SK-N-SH (cell line): ENCODE results near the gene WDR11. TPM values are rescaled to one million over a fixed set of nuclear protein-coding genes. Genes with fewer than 3 reads are reported as not detected.

Source experiments
- CTCF ChIA-PET: fragments of 300-600, 350-600 bp; formaldehyde crosslinking; extraction: SDS; loops from one replicate; lab custom pipeline; 2021; lab: Yijun Ruan, JAX
- POLR2A ChIA-PET: fragments of 350-600 bp; sonication (Branson Sonifier 250); formaldehyde crosslinking; extraction: SDS; loops from one replicate; lab custom pipeline; 2020; ENCODE audit warnings: antibody characterized with exemption, inconsistent platforms; lab: Yijun Ruan, JAX
- DNase-seq: peaks from one replicate; pipeline ENCODE4 v3.0.0; 2012
- H2AFZ ChIP-seq: fragments of 200-600 bp; sonication (generic); 2 replicates; pipeline ENCODE4 v1.8.1; 2016; ENCODE audit warnings: antibody characterized with exemption, mild to moderate bottlenecking, low read depth
- H3F3A ChIP-seq: fragments of 200-600 bp; sonication (generic); replicated peaks from 2 replicates; pipeline ENCODE3; 2016; ENCODE audit warnings: antibody characterized with exemption, mild to moderate bottlenecking; ENCODE audit not compliant: insufficient read depth
- H3K27ac ChIP-seq, 2 experiments: fragments of 200-500 bp in 1 of 2; fragments of 200-600 bp in 1 of 2; sonication (Bioruptor generic) in 1 of 2; sonication (generic), shearing (Covaris generic) in 1 of 2; 2 replicates each; pipeline versions ENCODE4 v1.5.1 to v1.6.1; 2014 to 2016; ENCODE audit warnings: low read depth in 2 of 2, inconsistent platforms in 1 of 2, low read length in 1 of 2, mild to moderate bottlenecking in 1 of 2, mixed read lengths in 1 of 2
- H3K27me3 ChIP-seq: fragments of 200-600 bp; sonication (generic), shearing (Covaris generic); 2 replicates; pipeline ENCODE4 v1.6.1; 2016; ENCODE audit warnings: mixed run types; ENCODE audit not compliant: insufficient read depth
- H3K36me3 ChIP-seq, 2 experiments: fragments of 200-500 bp in 1 of 2; fragments of 200-600 bp in 1 of 2; sonication (Bioruptor generic) in 1 of 2; sonication (generic) in 1 of 2; replicated peaks in 1 of 2; 2 replicates each; pipeline versions ENCODE3 to v1.5.1; 2014 to 2016; ENCODE audit warnings: low read length in 1 of 2, mild to moderate bottlenecking in 1 of 2; ENCODE audit not compliant: insufficient read depth in 2 of 2, control insufficient read depth in 1 of 2
- H3K4me1 ChIP-seq, 2 experiments: fragments of 200-500 bp in 1 of 2; fragments of 200-600 bp in 1 of 2; sonication (Bioruptor generic) in 1 of 2; sonication (generic), shearing (Covaris generic) in 1 of 2; 2 replicates each; pipeline versions ENCODE4 v1.5.1 to v1.6.1; 2014 to 2016; ENCODE audit warnings: low read depth in 1 of 2, low read length in 1 of 2, mixed run types in 1 of 2; ENCODE audit not compliant: insufficient read depth in 2 of 2, control insufficient read depth in 1 of 2
- H3K4me2 ChIP-seq: fragments of 200-600 bp; sonication (generic), shearing (Covaris generic); 2 replicates; pipeline ENCODE4 v1.6.1; 2017; ENCODE audit warnings: mixed run types
- H3K4me3 ChIP-seq, 2 experiments: fragments of 200-500 bp in 1 of 2; fragments of 200-600 bp in 1 of 2; sonication (Bioruptor generic) in 1 of 2; sonication (generic), shearing (Covaris generic) in 1 of 2; 2 replicates each; pipeline versions ENCODE4 v1.5.1 to v1.8.1; 2014 to 2016; ENCODE audit warnings: low read depth in 2 of 2, inconsistent platforms in 1 of 2, low read length in 1 of 2, mild to moderate bottlenecking in 1 of 2, mixed read lengths in 1 of 2, moderate library complexity in 1 of 2
- H3K79me2 ChIP-seq: fragments of 200-600 bp; sonication (generic); 2 replicates; pipeline ENCODE4 v1.8.1; 2017; ENCODE audit warnings: mild to moderate bottlenecking; ENCODE audit not compliant: insufficient read depth
- H3K9ac ChIP-seq: fragments of 200-600 bp; sonication (generic); 2 replicates; pipeline ENCODE4 v1.6.1; 2017; ENCODE audit warnings: mixed run types
- H3K9me2 ChIP-seq: fragments of 200-600 bp; sonication (generic); 2 replicates; pipeline ENCODE4 v1.6.1; 2017; ENCODE audit warnings: mixed run types
- H3K9me3 ChIP-seq: fragments of 200-600 bp; sonication (generic); 2 replicates; pipeline ENCODE4 v1.6.1; 2017; ENCODE audit warnings: mixed run types, mild to moderate bottlenecking, moderate library complexity
- H4K20me1 ChIP-seq: fragments of 200-600 bp; sonication (generic); 2 replicates; pipeline ENCODE4 v1.6.1; 2017; ENCODE audit warnings: mild to moderate bottlenecking, mixed run types; ENCODE audit not compliant: insufficient read depth
- ELF1 ChIP-seq: IDR thresholded peaks from 2 replicates; pipeline ENCODE4 v1.4.0; 2012
- EZH2phosphoT487 ChIP-seq: fragments of 200-600 bp; sonication (generic); IDR thresholded peaks from 2 replicates; pipeline ENCODE4 v1.6.1; 2017; ENCODE audit warnings: low read depth, mixed run types, mild to moderate bottlenecking, antibody characterized with exemption, moderate library complexity, borderline replicate concordance
- FOXJ3 ChIP-seq: sonication (generic); formaldehyde crosslinking; IDR thresholded peaks from 2 replicates; pipeline ENCODE4 v1.5.1; 2020; ENCODE audit warnings: mild to moderate bottlenecking, missing genetic modification reagents
- FOXM1 ChIP-seq: IDR thresholded peaks from 2 replicates; pipeline ENCODE4 v1.4.0; 2012; ENCODE audit warnings: low read depth, mild to moderate bottlenecking
- JUND ChIP-seq: IDR thresholded peaks from 2 replicates; pipeline ENCODE4 v1.4.0; 2012
- MEF2A ChIP-seq: IDR thresholded peaks from 2 replicates; pipeline ENCODE4 v1.4.0; 2012; ENCODE audit warnings: low read depth, borderline replicate concordance
- MXI1 ChIP-seq: IDR thresholded peaks from 2 replicates; pipeline ENCODE4 v1.6.1; 2012; ENCODE audit warnings: mild to moderate bottlenecking, low read depth, low read length, improper control_type of control experiment
- NRF1 ChIP-seq: IDR thresholded peaks from 2 replicates; pipeline ENCODE4 v1.6.1; 2012; ENCODE audit warnings: low read depth, mild to moderate bottlenecking, low read length
- RAD21 ChIP-seq: IDR thresholded peaks from 2 replicates; pipeline ENCODE4 v1.6.1; 2012; ENCODE audit warnings: mild to moderate bottlenecking, low read length
- RCOR1 ChIP-seq: fragments of 150-350 bp; IDR thresholded peaks from 2 replicates; pipeline ENCODE4 v1.6.1; 2017; ENCODE audit warnings: antibody characterized with exemption, low read length
- RXRA ChIP-seq: IDR thresholded peaks from 2 replicates; pipeline ENCODE4 v1.4.0; 2012; ENCODE audit warnings: low read depth, mild to moderate bottlenecking, borderline replicate concordance
- SIN3A ChIP-seq: IDR thresholded peaks from 2 replicates; pipeline ENCODE4 v1.6.1; 2012; ENCODE audit warnings: low read depth, mild to moderate bottlenecking, low read length, moderate library complexity, borderline replicate concordance
- SMC3 ChIP-seq: IDR thresholded peaks from 2 replicates; pipeline ENCODE4 v1.6.1; 2012; ENCODE audit warnings: low read depth, low read length, improper control_type of control experiment
- TAF1 ChIP-seq: IDR thresholded peaks from 2 replicates; pipeline ENCODE4 v1.6.1; 2012; ENCODE audit warnings: low read depth, mild to moderate bottlenecking, low read length, moderate library complexity, borderline replicate concordance
- TEAD4 ChIP-seq: IDR thresholded peaks from 2 replicates; pipeline ENCODE4 v1.4.0; 2012; ENCODE audit warnings: mild to moderate bottlenecking, borderline replicate concordance; ENCODE audit not compliant: insufficient read depth
- WGBS: methylation state at CpG from one replicate; pipeline ENCODE4 v1.1.6; 2017; ENCODE audit warnings: low lambda C conversion rate; 5-methylcytosine and 5-hydroxymethylcytosine counted together
- polyA plus RNA-seq, 3 experiments: library from polyadenylated mRNA; depleted of rRNA; stranded (reverse); fragments of >200 nt; gene quantifications; 2 replicates each; pipeline ENCODE4 v1.2.3, GENCODE V29; 2012
- TF ChIP-seq, protein P1 (sequence below): IDR thresholded peaks from 2 replicates; pipeline ENCODE4 v1.4.0; 2012; ENCODE audit warnings: low read depth, borderline replicate concordance
- TF ChIP-seq, protein P2 (sequence below): IDR thresholded peaks from 2 replicates; pipeline ENCODE4; 2012
- TF ChIP-seq, protein P3 (sequence below): fragments of 150-350 bp; IDR thresholded peaks from 2 replicates; pipeline ENCODE4 v1.6.1; 2016; ENCODE audit warnings: mild to moderate bottlenecking, low read depth, low read length
- TF ChIP-seq, protein P4 (sequence below): IDR thresholded peaks from 2 replicates; pipeline ENCODE4 v1.4.0; 2012; ENCODE audit warnings: low read depth

The WDR11 gene
- polyA plus RNA-seq, 1 of the 3 experiments (the other 2 are of a cell fraction), result 35.1 TPM

DNA sequence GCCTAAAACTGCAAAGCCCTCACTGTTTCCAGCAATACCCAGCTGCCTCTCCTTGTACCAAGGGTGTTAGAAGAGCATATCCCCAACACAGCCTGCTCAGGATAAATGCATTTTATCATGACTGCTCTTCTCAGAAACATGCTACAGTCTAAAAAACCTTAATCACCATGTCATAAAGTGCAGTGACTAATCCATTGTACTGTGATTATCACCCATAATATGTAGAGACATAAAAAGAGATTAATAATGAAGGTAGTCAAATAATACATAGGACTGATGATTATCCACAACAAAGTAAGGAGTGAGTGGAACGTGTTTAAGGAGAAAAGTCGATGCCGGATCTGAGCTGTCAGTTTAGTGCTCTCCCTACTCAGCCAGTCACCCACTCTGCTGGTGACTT lies 12.2 kb upstream of the WDR11 start:
- Histone ChIP-seq H3K4me2 (no peak overlapping the region), H2AFZ (no peak overlapping the region), H3K9me3 (no peaks in the 10 kb centered on the region), H3K27me3 (no peaks in the 10 kb centered on the region), H3F3A (no peaks in the 10 kb centered on the region), H4K20me1 (no peaks in the 10 kb centered on the region), H3K79me2 (no peaks in the 10 kb centered on the region), H3K4me3 (no peak overlapping the region), H3K4me1 (no peaks in the 10 kb centered on the region), H3K27ac (no peak overlapping the region), H3K9ac (no peak overlapping the region), H3K36me3 (no peaks in the 10 kb centered on the region), H3K9me2 (no peaks in the 10 kb centered on the region)
- CTCF ChIA-PET, result interaction anchor here (1.3 kb wide), 1 partner anchor 13 kb away, joined by 5 read pairs; no protein-coding TSS in a partner anchor
- POLR2A ChIA-PET, result no interaction called here
- WGBS, result 66% methylated on average over 3 of the region's 3 CpGs
- no peak for DNase-seq
- no peak for TF ChIP-seq SIN3A
- TF ChIP-seq FOXM1, result no peak
- TF ChIP-seq, protein P1, sequence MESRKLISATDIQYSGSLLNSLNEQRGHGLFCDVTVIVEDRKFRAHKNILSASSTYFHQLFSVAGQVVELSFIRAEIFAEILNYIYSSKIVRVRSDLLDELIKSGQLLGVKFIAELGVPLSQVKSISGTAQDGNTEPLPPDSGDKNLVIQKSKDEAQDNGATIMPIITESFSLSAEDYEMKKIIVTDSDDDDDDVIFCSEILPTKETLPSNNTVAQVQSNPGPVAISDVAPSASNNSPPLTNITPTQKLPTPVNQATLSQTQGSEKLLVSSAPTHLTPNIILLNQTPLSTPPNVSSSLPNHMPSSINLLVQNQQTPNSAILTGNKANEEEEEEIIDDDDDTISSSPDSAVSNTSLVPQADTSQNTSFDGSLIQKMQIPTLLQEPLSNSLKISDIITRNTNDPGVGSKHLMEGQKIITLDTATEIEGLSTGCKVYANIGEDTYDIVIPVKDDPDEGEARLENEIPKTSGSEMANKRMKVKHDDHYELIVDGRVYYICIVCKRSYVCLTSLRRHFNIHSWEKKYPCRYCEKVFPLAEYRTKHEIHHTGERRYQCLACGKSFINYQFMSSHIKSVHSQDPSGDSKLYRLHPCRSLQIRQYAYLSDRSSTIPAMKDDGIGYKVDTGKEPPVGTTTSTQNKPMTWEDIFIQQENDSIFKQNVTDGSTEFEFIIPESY, result no peak
- no peak for TF ChIP-seq MEF2A
- TF ChIP-seq JUND, result no peak
- no peak for TF ChIP-seq TEAD4
- no peak for TF ChIP-seq EZH2phosphoT487
- no peak for TF ChIP-seq MXI1
- TF ChIP-seq, protein P2, sequence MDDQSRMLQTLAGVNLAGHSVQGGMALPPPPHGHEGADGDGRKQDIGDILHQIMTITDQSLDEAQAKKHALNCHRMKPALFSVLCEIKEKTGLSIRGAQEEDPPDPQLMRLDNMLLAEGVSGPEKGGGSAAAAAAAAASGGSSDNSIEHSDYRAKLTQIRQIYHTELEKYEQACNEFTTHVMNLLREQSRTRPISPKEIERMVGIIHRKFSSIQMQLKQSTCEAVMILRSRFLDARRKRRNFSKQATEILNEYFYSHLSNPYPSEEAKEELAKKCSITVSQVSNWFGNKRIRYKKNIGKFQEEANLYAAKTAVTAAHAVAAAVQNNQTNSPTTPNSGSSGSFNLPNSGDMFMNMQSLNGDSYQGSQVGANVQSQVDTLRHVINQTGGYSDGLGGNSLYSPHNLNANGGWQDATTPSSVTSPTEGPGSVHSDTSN, result no peak
- no peak for TF ChIP-seq ELF1
- TF ChIP-seq, protein P3, sequence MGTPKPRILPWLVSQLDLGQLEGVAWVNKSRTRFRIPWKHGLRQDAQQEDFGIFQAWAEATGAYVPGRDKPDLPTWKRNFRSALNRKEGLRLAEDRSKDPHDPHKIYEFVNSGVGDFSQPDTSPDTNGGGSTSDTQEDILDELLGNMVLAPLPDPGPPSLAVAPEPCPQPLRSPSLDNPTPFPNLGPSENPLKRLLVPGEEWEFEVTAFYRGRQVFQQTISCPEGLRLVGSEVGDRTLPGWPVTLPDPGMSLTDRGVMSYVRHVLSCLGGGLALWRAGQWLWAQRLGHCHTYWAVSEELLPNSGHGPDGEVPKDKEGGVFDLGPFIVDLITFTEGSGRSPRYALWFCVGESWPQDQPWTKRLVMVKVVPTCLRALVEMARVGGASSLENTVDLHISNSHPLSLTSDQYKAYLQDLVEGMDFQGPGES, result no peak
- TF ChIP-seq FOXJ3 (CRISPR knock-in tag), result no peak
- no peak for TF ChIP-seq RCOR1
- TF ChIP-seq, protein P4, sequence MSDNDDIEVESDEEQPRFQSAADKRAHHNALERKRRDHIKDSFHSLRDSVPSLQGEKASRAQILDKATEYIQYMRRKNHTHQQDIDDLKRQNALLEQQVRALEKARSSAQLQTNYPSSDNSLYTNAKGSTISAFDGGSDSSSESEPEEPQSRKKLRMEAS, result no peak
- no peak for TF ChIP-seq RXRA
- TF ChIP-seq NRF1, result no peak
- no peak for TF ChIP-seq TAF1
- TF ChIP-seq RAD21, result no peak
- TF ChIP-seq SMC3, result no peak
